22Rv1 (cell line): ENCODE results near the gene LAMTOR4.

Source experiments
- CTCF ChIP-seq: fragments of 450-650 bp; IDR thresholded peaks from 2 replicates; pipeline ENCODE4 v1.5.1; 2017; ENCODE audit warnings: mild to moderate bottlenecking
- ZFX ChIP-seq: fragments of 450-650 bp; IDR thresholded peaks from 2 replicates; pipeline ENCODE4 v1.6.1; 2017; ENCODE audit warnings: antibody characterized with exemption, borderline replicate concordance

GRCh38 chr7:100185726-100186125 is 37.0 kb downstream of the LAMTOR4 start:
- no peak for TF ChIP-seq CTCF
- TF ChIP-seq ZFX = no peak
